C4-2B (cell line): ENCODE data around the gene GTF3C5.

Source experiments
- ZFX ChIP-seq: fragments of 450-650 bp; IDR thresholded peaks from 2 replicates; pipeline ENCODE4 v1.6.1; 2017
- TF ChIP-seq, protein P1 (sequence below): fragments of 450-650 bp; conservative IDR thresholded peaks from 2 replicates; pipeline ENCODE4 v1.5.1; 2017; ENCODE audit warnings: mild to moderate bottlenecking

DNA sequence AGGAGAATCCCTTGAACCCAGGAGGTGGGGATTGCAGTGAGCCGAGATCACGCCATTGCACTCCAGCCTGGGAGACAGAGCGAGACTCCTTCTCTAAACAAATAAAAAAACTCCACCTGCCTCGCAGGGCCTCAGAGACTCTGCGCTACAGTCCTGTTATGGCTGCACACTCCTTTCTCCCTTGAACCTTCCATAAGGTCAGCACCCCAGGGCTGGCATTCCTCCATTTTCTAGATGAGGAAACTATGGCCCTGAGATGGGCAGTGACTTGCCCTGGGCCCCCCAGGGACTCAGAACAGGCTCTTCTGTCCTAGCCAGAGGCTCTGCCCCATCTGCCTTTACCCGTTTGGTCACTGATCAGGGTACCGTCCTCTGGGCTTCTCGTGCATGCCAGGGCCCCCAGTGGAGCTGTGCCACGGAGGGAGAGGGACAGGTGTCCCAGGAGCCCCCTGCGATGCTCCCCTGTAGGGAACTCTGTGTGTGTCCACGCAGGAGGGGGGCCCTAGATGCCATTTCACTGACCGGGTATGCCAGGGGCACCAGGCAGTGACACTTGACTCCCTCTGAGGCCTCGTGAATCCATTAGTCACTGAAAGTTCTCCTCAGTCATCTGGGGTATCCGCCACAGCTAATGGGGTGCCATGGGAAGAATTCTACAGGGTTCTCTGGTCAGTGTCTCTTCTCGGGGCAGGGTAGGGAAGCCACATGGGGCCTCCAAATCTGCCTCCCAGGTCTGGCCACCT is 74.1 kb downstream of the GTF3C5 start:
- TF ChIP-seq, protein P1, sequence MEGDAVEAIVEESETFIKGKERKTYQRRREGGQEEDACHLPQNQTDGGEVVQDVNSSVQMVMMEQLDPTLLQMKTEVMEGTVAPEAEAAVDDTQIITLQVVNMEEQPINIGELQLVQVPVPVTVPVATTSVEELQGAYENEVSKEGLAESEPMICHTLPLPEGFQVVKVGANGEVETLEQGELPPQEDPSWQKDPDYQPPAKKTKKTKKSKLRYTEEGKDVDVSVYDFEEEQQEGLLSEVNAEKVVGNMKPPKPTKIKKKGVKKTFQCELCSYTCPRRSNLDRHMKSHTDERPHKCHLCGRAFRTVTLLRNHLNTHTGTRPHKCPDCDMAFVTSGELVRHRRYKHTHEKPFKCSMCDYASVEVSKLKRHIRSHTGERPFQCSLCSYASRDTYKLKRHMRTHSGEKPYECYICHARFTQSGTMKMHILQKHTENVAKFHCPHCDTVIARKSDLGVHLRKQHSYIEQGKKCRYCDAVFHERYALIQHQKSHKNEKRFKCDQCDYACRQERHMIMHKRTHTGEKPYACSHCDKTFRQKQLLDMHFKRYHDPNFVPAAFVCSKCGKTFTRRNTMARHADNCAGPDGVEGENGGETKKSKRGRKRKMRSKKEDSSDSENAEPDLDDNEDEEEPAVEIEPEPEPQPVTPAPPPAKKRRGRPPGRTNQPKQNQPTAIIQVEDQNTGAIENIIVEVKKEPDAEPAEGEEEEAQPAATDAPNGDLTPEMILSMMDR: no peak
- no peak for TF ChIP-seq ZFX
